ENCODE data around the gene SPATA31C1.
"Not testable (repeated sequence)": the region's sequence is repeated elsewhere in the genome, so short reads cannot be mapped to it uniquely, and the experiment has no call there.

Gene SPATA31C1

GRCh38 chr9:87891754-87892153 lies 26.0 kb upstream of the SPATA31C1 start:
- no peaks in the 10 kb centered on the region for H3K4me1 Mint-ChIP-seq
- H3K27me3 Mint-ChIP-seq, result no peaks in the 10 kb centered on the region
- H3K36me3 Mint-ChIP-seq, result no peaks in the 10 kb centered on the region
- DNase-seq (ENCODE audit: low spot score in 2 of 2) (no peak), ATAC-seq (ENCODE audit: low read depth) (no peak)
- H3K27ac Mint-ChIP-seq, result no peak overlapping the region
- H3K9me3 Mint-ChIP-seq, result peaks cover 2% of the 10 kb centered on the region
- H3K4me3 Mint-ChIP-seq, result no peak overlapping the region

GRCh38 chr9:87892956-87893355 lies 24.8 kb upstream of the SPATA31C1 start:
- ATAC-seq (ENCODE audit: low read depth), result no peak

GRCh38 chr9:87894998-87895625 lies 22.6 kb upstream of the SPATA31C1 start:
- ATAC-seq (ENCODE audit: low read depth), result no peak
- H3K9me3 Mint-ChIP-seq, result peaks cover 4% of the 10 kb centered on the region
- H3K4me1 Mint-ChIP-seq, result no peaks in the 10 kb centered on the region
- H3K36me3 Mint-ChIP-seq, result no peaks in the 10 kb centered on the region
- DNase-seq (ENCODE audit: low spot score in 2 of 2), result no peak
- peaks cover 1% of the 10 kb centered on the region for H3K27me3 Mint-ChIP-seq
- H3K27ac Mint-ChIP-seq, result no peak overlapping the region
- H3K4me3 Mint-ChIP-seq, result no peak overlapping the region

More at GRCh38 chr9:87892956-87893355, 24.8 kb upstream of the SPATA31C1 start:
- H3K4me1 Mint-ChIP-seq, result no peaks in the 10 kb centered on the region
- no peaks in the 10 kb centered on the region for H3K36me3 Mint-ChIP-seq
- H3K4me3 Mint-ChIP-seq, result no peak overlapping the region
- peaks cover 4% of the 10 kb centered on the region for H3K9me3 Mint-ChIP-seq
- H3K27ac Mint-ChIP-seq, result no peak overlapping the region
- H3K27me3 Mint-ChIP-seq, result peaks cover 1% of the 10 kb centered on the region
- no peak for DNase-seq (ENCODE audit: low spot score in 2 of 2)

- no peak for DNase-seq (ENCODE audit: low spot score in 2 of 2)
- Mint-ChIP-seq H3K27ac (no peak overlapping the region), H3K4me3 (no peak overlapping the region), H3K4me1 (no peaks in the 10 kb centered on the region), H3K36me3 (no peaks in the 10 kb centered on the region), H3K9me3 (peaks cover 6% of the 10 kb centered on the region), H3K27me3 (peaks cover 1% of the 10 kb centered on the region)
- ATAC-seq (ENCODE audit: low read depth), result no peak
Observed at GRCh38 chr9:87896891-87897290, 20.9 kb upstream of the SPATA31C1 start.

- H3K4me1 Mint-ChIP-seq, result no peaks in the 10 kb centered on the region
- peaks cover 1% of the 10 kb centered on the region for H3K27me3 Mint-ChIP-seq
- H3K9me3 Mint-ChIP-seq, result peaks cover 6% of the 10 kb centered on the region
- no peaks in the 10 kb centered on the region for H3K36me3 Mint-ChIP-seq
- no peak overlapping the region for H3K27ac Mint-ChIP-seq
- no peak overlapping the region for H3K4me3 Mint-ChIP-seq
- DNase-seq (ENCODE audit: low spot score in 2 of 2) (no peak), ATAC-seq (ENCODE audit: low read depth) (no peak)
Observed at GRCh38 chr9:87898151-87898550, 19.6 kb upstream of the SPATA31C1 start.

GRCh38 chr9:87902371-87902770 lies 15.4 kb upstream of the SPATA31C1 start:
- not testable (repeated sequence) for H3K36me3 Mint-ChIP-seq; H3K4me1 Mint-ChIP-seq; H3K27me3 Mint-ChIP-seq; DNase-seq (ENCODE audit: low spot score in 2 of 2); H3K27ac Mint-ChIP-seq; H3K4me3 Mint-ChIP-seq; ATAC-seq (ENCODE audit: low read depth)
- peaks cover 11% of the 10 kb centered on the region for H3K9me3 Mint-ChIP-seq

GRCh38 chr9:87909310-87910041 lies 8.3 kb upstream of the SPATA31C1 start:
- Mint-ChIP-seq H3K36me3 (no peaks in the 10 kb centered on the region), H3K9me3 (peaks cover 9% of the 10 kb centered on the region), H3K4me1 (no peaks in the 10 kb centered on the region), H3K27me3 (no peaks in the 10 kb centered on the region), H3K27ac (no peak overlapping the region), H3K4me3 (no peak overlapping the region)
- DNase-seq (ENCODE audit: low spot score in 2 of 2), result no peak
- peak; percentile 68 for ATAC-seq (ENCODE audit: low read depth)

GRCh38 chr9:87910821-87911220 lies 6.9 kb upstream of the SPATA31C1 start:
- Mint-ChIP-seq H3K9me3 (peaks cover 6% of the 10 kb centered on the region), H3K27me3 (no peaks in the 10 kb centered on the region), H3K36me3 (no peaks in the 10 kb centered on the region), H3K4me1 (no peaks in the 10 kb centered on the region), H3K27ac (no peak overlapping the region), H3K4me3 (no peak overlapping the region)
- ATAC-seq (ENCODE audit: low read depth) (no peak), DNase-seq (ENCODE audit: low spot score in 2 of 2) (no peak)

- not testable (repeated sequence) for ATAC-seq (ENCODE audit: low read depth); H3K4me1 Mint-ChIP-seq; H3K4me3 Mint-ChIP-seq; H3K36me3 Mint-ChIP-seq; H3K9me3 Mint-ChIP-seq; H3K27ac Mint-ChIP-seq; DNase-seq (ENCODE audit: low spot score in 2 of 2); H3K27me3 Mint-ChIP-seq
Observed at GRCh38 chr9:87919013-87919412, 1.3 kb downstream of the SPATA31C1 start.

GRCh38 chr9:87921561-87921960 lies 3.8 kb downstream of the SPATA31C1 start:
- not testable (repeated sequence) for H3K4me1 Mint-ChIP-seq; H3K9me3 Mint-ChIP-seq; DNase-seq (ENCODE audit: low spot score in 2 of 2); H3K27ac Mint-ChIP-seq; ATAC-seq (ENCODE audit: low read depth); H3K4me3 Mint-ChIP-seq; H3K36me3 Mint-ChIP-seq; H3K27me3 Mint-ChIP-seq

GRCh38 chr9:87923012-87923411 lies 5.2 kb downstream of the SPATA31C1 start:
- not testable (repeated sequence) for H3K9me3 Mint-ChIP-seq; H3K4me3 Mint-ChIP-seq; DNase-seq (ENCODE audit: low spot score in 2 of 2); H3K4me1 Mint-ChIP-seq; H3K27me3 Mint-ChIP-seq; ATAC-seq (ENCODE audit: low read depth); H3K27ac Mint-ChIP-seq; H3K36me3 Mint-ChIP-seq

GRCh38 chr9:87924851-87925250 lies 7.1 kb downstream of the SPATA31C1 start:
- H3K27ac Mint-ChIP-seq; H3K27me3 Mint-ChIP-seq; H3K9me3 Mint-ChIP-seq; H3K4me3 Mint-ChIP-seq; DNase-seq (ENCODE audit: low spot score in 2 of 2); H3K36me3 Mint-ChIP-seq; ATAC-seq (ENCODE audit: low read depth); H3K4me1 Mint-ChIP-seq: not testable (repeated sequence)

GRCh38 chr9:87929152-87929551 lies 11.4 kb downstream of the SPATA31C1 start:
- H3K27ac Mint-ChIP-seq; H3K4me1 Mint-ChIP-seq; DNase-seq (ENCODE audit: low spot score in 2 of 2); H3K9me3 Mint-ChIP-seq; ATAC-seq (ENCODE audit: low read depth); H3K36me3 Mint-ChIP-seq; H3K27me3 Mint-ChIP-seq; H3K4me3 Mint-ChIP-seq: not testable (repeated sequence)

- H3K36me3 Mint-ChIP-seq; H3K4me1 Mint-ChIP-seq; H3K27ac Mint-ChIP-seq; DNase-seq (ENCODE audit: low spot score in 2 of 2); H3K4me3 Mint-ChIP-seq; H3K27me3 Mint-ChIP-seq; H3K9me3 Mint-ChIP-seq; ATAC-seq (ENCODE audit: low read depth): not testable (repeated sequence)
Observed at GRCh38 chr9:87934444-87934843, 16.7 kb downstream of the SPATA31C1 start.

GRCh38 chr9:87937352-87937751 lies 19.6 kb downstream of the SPATA31C1 start:
- not testable (repeated sequence) for DNase-seq (ENCODE audit: low spot score in 2 of 2); H3K36me3 Mint-ChIP-seq; ATAC-seq (ENCODE audit: low read depth); H3K4me3 Mint-ChIP-seq; H3K27me3 Mint-ChIP-seq; H3K4me1 Mint-ChIP-seq; H3K27ac Mint-ChIP-seq; H3K9me3 Mint-ChIP-seq
